Naive thymus-derived CD8-positive, alpha-beta T cell (primary cell): Measurements from ENCODE around the gene GPER1. TPM values are rescaled to one million over a fixed set of nuclear protein-coding genes. Genes with fewer than 3 reads are reported as not detected.

ENCODE experiments used
- ATAC-seq, 2 donors: fragments of 150-1000 bp; cut with Tn5 transposase in 1 of 2; sonication (Bioruptor Pico), chemical (Tn5 transposase) in 1 of 2; 1 replicate in 1 of 2; 2 replicates in 1 of 2; pipeline ENCODE4 v1.10.0; 2021; ENCODE audit warnings: mild to moderate bottlenecking in 2 of 2, moderate library complexity in 2 of 2
- POLR2A ChIA-PET: fragments of 350-600 bp; sonication (Branson Sonifier 250); formaldehyde crosslinking; loops from one replicate; lab custom pipeline; 2021; ENCODE audit warnings: antibody characterized with exemption; lab: Charles Lee
- DNase-seq, 10 donors: peaks; one replicate each; pipeline versions ENCODE4 v3.0.0 to v3.0.0-alpha.2; 2020 to 2022
- H3K27ac Mint-ChIP-seq, 10 donors: one replicate each; pipeline ENCODE4 v1.8.0; 2020 to 2022; ENCODE audit warnings: mild to moderate bottlenecking in 10 of 10, mixed read lengths in 10 of 10, moderate library complexity in 4 of 10, inconsistent platforms in 1 of 10
- H3K27me3 Mint-ChIP-seq, 5 donors: one replicate each; pipeline ENCODE4 v1.8.0; 2021 to 2022; ENCODE audit warnings: mixed read lengths in 5 of 5
- H3K36me3 Mint-ChIP-seq, 3 donors: one replicate each; pipeline ENCODE4 v1.8.0; 2020 to 2022; ENCODE audit warnings: mixed read lengths in 3 of 3, mild to moderate bottlenecking in 2 of 3, inconsistent platforms in 1 of 3
- H3K4me1 Mint-ChIP-seq, 4 donors: one replicate each; pipeline ENCODE4 v1.8.0; 2021 to 2022; ENCODE audit warnings: mixed read lengths in 4 of 4
- H3K4me3 Mint-ChIP-seq, 10 donors: one replicate each; pipeline ENCODE4 v1.8.0; 2020 to 2022; ENCODE audit warnings: mild to moderate bottlenecking in 10 of 10, mixed read lengths in 10 of 10, moderate library complexity in 6 of 10, inconsistent platforms in 1 of 10
- H3K9me3 Mint-ChIP-seq, 9 donors: one replicate each; pipeline ENCODE4 v1.8.0; 2020 to 2022; ENCODE audit warnings: mixed read lengths in 9 of 9, mild to moderate bottlenecking in 3 of 9, inconsistent platforms in 1 of 9, moderate library complexity in 1 of 9
- polyA plus RNA-seq, 3 donors: library from polyadenylated mRNA; unstranded; fragments of 300-500 nt; fragmentation: Illumina TruSeq; gene quantifications; one replicate each; pipeline ENCODE4 v1.2.3, GENCODE V29; 2021
- total RNA-seq, 8 experiments: library from RNA in 2 of 8; stranded (reverse) in 2 of 8; gene quantifications; one replicate each; pipeline ENCODE4 v1.2.3 and lab custom pipeline; 2021 to 2026

GPER1 gene
- total and polyA plus RNA-seq, 5 experiments from 2014 or later = 0.11 to 0.25 TPM; not detected in 3

- POLR2A ChIA-PET = interaction anchor here (1.3 to 5.5 kb wide), 4 partner anchors 11 to 80 kb away, joined by 6 to 33 read pairs (median 16); partner anchors contain the start of genes COX19 and GPR146
- Mint-ChIP-seq H3K36me3 (peaks cover 0 to 4% (median 0%) of the 10 kb centered on the region in 3 donors), H3K4me3 (peak overlapping the region; percentile 80 to 94 (median 88)), H3K4me1 (peaks cover 7 to 36% (median 24%) of the 10 kb centered on the region in 4 donors), H3K27ac (peak overlapping the region; percentile 40 to 91 (median 76)), H3K9me3 (no peaks in the 10 kb centered on the region), H3K27me3 (no peaks in the 10 kb centered on the region)
- ATAC-seq (peak; percentile 90 to 92), DNase-seq (peak; percentile 27 to 82 (median 52))
These were observed 33.0 kb upstream of the GPER1 start for GRCh38 chr7:1054861-1055450.

GRCh38 chr7:1055491-1055955 is 32.4 kb upstream of the GPER1 start:
- H3K4me1 Mint-ChIP-seq = peaks cover 5 to 34% (median 25%) of the 10 kb centered on the region in 4 donors
- no peaks in the 10 kb centered on the region for H3K27me3 Mint-ChIP-seq
- H3K27ac Mint-ChIP-seq = peak overlapping the region; percentile 20 to 91 (median 74)
- H3K9me3 Mint-ChIP-seq = no peaks in the 10 kb centered on the region
- peaks cover 0 to 4% (median 0%) of the 10 kb centered on the region in 3 donors for H3K36me3 Mint-ChIP-seq
- ATAC-seq (peak; percentile 20 to 29), DNase-seq (peak in 1 of 10 donors; percentile 44)
- H3K4me3 Mint-ChIP-seq = peak overlapping the region; percentile 80 to 94 (median 88)
- POLR2A ChIA-PET = interaction anchor here (1.3 to 5.5 kb wide), 4 partner anchors 10 to 81 kb away, joined by 6 to 33 read pairs (median 16); partner anchors contain the start of genes COX19 and GPR146

- ATAC-seq = no peak
- H3K4me3 Mint-ChIP-seq = peak overlapping the region; percentile 80 to 94 (median 88)
- POLR2A ChIA-PET = interaction anchor here (1.3 to 5.5 kb wide), 4 partner anchors 9 to 81 kb away, joined by 6 to 33 read pairs (median 16); partner anchors contain the start of genes COX19 and GPR146
- peak overlapping the region in 4 of 10 donors; percentile 40 to 91 (median 84) for H3K27ac Mint-ChIP-seq
- peaks cover 0 to 4% (median 0%) of the 10 kb centered on the region in 3 donors for H3K36me3 Mint-ChIP-seq
- no peaks in the 10 kb centered on the region for H3K27me3 Mint-ChIP-seq
- peak in 1 of 10 donors; percentile 53 for DNase-seq
- H3K4me1 Mint-ChIP-seq = peaks cover 5 to 36% (median 27%) of the 10 kb centered on the region in 4 donors
- H3K9me3 Mint-ChIP-seq = no peaks in the 10 kb centered on the region
These were observed 31.7 kb upstream of the GPER1 start for GRCh38 chr7:1055956-1056784.

GRCh38 chr7:1056785-1057410 is 31.0 kb upstream of the GPER1 start:
- no peak for DNase-seq

GRCh38 chr7:1057416-1058291 is 30.3 kb upstream of the GPER1 start:
- peaks cover 0 to 4% (median 3%) of the 10 kb centered on the region in 3 donors for H3K36me3 Mint-ChIP-seq
- POLR2A ChIA-PET = interaction anchor here (1.3 to 4.3 kb wide), 2 partner anchors 8 to 30 kb away, joined by 3 to 26 read pairs; no protein-coding TSS in a partner anchor
- H3K27me3 Mint-ChIP-seq = peaks cover 0 to 5% (median 0%) of the 10 kb centered on the region in 5 donors
- H3K4me3 Mint-ChIP-seq = no peak overlapping the region
- peaks cover 9 to 36% (median 32%) of the 10 kb centered on the region in 4 donors for H3K4me1 Mint-ChIP-seq
- peak overlapping the region in 1 of 10 donors; percentile 27 for H3K27ac Mint-ChIP-seq
- H3K9me3 Mint-ChIP-seq = peaks cover 0 to 2% (median 0%) of the 10 kb centered on the region in 9 donors
- ATAC-seq (no peak), DNase-seq (peak in 1 of 10 donors; percentile 43)

More at GRCh38 chr7:1056785-1057410, 31.0 kb upstream of the GPER1 start:
- no peak for ATAC-seq
- POLR2A ChIA-PET = interaction anchor here (1.3 to 5.5 kb wide), 4 partner anchors 9 to 29 kb away, joined by 3 to 33 read pairs (median 16); partner anchors contain the start of gene GPR146
- Mint-ChIP-seq H3K36me3 (peaks cover 0 to 4% (median 2%) of the 10 kb centered on the region in 3 donors), H3K9me3 (no peaks in the 10 kb centered on the region), H3K4me1 (peaks cover 9 to 37% (median 29%) of the 10 kb centered on the region in 4 donors), H3K27ac (no peak overlapping the region), H3K4me3 (peak overlapping the region in 2 of 10 donors; percentile 92 to 94), H3K27me3 (peaks cover 0 to under 1% (median 0%) of the 10 kb centered on the region in 5 donors)

GRCh38 chr7:1058311-1058710 is 29.6 kb upstream of the GPER1 start:
- Mint-ChIP-seq H3K4me3 (no peak overlapping the region), H3K4me1 (peaks cover 9 to 36% (median 32%) of the 10 kb centered on the region in 4 donors), H3K9me3 (peaks cover 0 to 2% (median 0%) of the 10 kb centered on the region in 9 donors), H3K27ac (peak overlapping the region in 1 of 10 donors; percentile 69), H3K27me3 (peaks cover 0 to 11% (median 0%) of the 10 kb centered on the region in 5 donors), H3K36me3 (peaks cover 0 to 5% (median 3%) of the 10 kb centered on the region in 3 donors)
- no peak for ATAC-seq
- peak in 1 of 10 donors; percentile 40 for DNase-seq
- POLR2A ChIA-PET = no interaction called here

DNA sequence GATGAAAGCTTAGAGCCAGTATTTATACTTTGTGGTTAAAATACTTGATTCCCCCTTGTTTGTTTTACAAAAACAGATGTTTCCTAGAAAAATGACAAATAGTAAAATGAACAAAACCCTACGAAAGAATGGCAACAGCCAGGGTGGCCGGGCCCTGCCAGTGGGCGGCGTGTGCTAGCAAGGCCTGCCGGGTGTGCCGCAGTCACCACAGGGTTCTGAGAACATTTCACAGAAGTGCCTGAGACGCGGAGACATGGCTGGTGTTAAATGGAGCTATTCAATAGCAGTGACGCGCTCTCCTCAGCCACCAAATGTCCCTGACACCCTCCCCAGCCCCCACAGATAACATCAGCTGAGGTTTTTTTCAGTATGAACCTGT is 29.1 kb upstream of the GPER1 start:
- peaks cover 0 to 2% (median 0%) of the 10 kb centered on the region in 9 donors for H3K9me3 Mint-ChIP-seq
- H3K4me3 Mint-ChIP-seq = no peak overlapping the region
- H3K27ac Mint-ChIP-seq = peak overlapping the region in 3 of 10 donors; percentile 20 to 69 (median 49)
- ATAC-seq (no peak), DNase-seq (peak in 1 of 10 donors; percentile 13)
- peaks cover 0 to 7% (median 5%) of the 10 kb centered on the region in 3 donors for H3K36me3 Mint-ChIP-seq
- peaks cover 9 to 35% (median 32%) of the 10 kb centered on the region in 4 donors for H3K4me1 Mint-ChIP-seq
- H3K27me3 Mint-ChIP-seq = peaks cover 0 to 16% (median 0%) of the 10 kb centered on the region in 5 donors
- POLR2A ChIA-PET = no interaction called here

- H3K36me3 Mint-ChIP-seq = peaks cover 0 to 7% (median 6%) of the 10 kb centered on the region in 3 donors
- peak overlapping the region in 3 of 10 donors; percentile 15 to 69 (median 20) for H3K27ac Mint-ChIP-seq
- ATAC-seq (peak in 1 of 2 donors; percentile 16), DNase-seq (peak in 2 of 10 donors; percentile 15 to 23)
- POLR2A ChIA-PET = interaction anchor here (1.3 to 1.4 kb wide), 2 partner anchors 14 to 30 kb away, joined by 3 to 4 read pairs; partner anchors contain the start of gene GPR146
- H3K4me3 Mint-ChIP-seq = no peak overlapping the region
- H3K27me3 Mint-ChIP-seq = peaks cover 0 to 19% (median 0%) of the 10 kb centered on the region in 5 donors
- peaks cover 0 to 2% (median 0%) of the 10 kb centered on the region in 9 donors for H3K9me3 Mint-ChIP-seq
- peaks cover 9 to 32% (median 29%) of the 10 kb centered on the region in 4 donors for H3K4me1 Mint-ChIP-seq
These were observed 28.5 kb upstream of the GPER1 start for GRCh38 chr7:1059200-1060091.

- no peak for DNase-seq
- H3K27ac Mint-ChIP-seq = no peak overlapping the region
- ATAC-seq = no peak
- POLR2A ChIA-PET = interaction anchor here (1.0 to 1.4 kb wide), 3 partner anchors 13 to 31 kb away, joined by 3 to 4 read pairs (median 4); partner anchors contain the start of gene GPR146
- H3K36me3 Mint-ChIP-seq = peaks cover 0 to 7% (median 6%) of the 10 kb centered on the region in 3 donors
- H3K4me3 Mint-ChIP-seq = no peak overlapping the region
- peaks cover 0 to 19% (median 0%) of the 10 kb centered on the region in 5 donors for H3K27me3 Mint-ChIP-seq
- peaks cover 0 to 2% (median 0%) of the 10 kb centered on the region in 9 donors for H3K9me3 Mint-ChIP-seq
- peaks cover 6 to 27% (median 23%) of the 10 kb centered on the region in 4 donors for H3K4me1 Mint-ChIP-seq
These were observed 27.4 kb upstream of the GPER1 start for GRCh38 chr7:1060315-1061072.
